C4-2B (cell line): Measurements from ENCODE around the gene ARHGAP31.

Source experiments
- CTCF ChIP-seq: fragments of 450-650 bp; conservative IDR thresholded peaks from 2 replicates; pipeline ENCODE4 v1.5.1; 2017; ENCODE audit warnings: mild to moderate bottlenecking
- ZFX ChIP-seq: fragments of 450-650 bp; IDR thresholded peaks from 2 replicates; pipeline ENCODE4 v1.6.1; 2017

- TF ChIP-seq CTCF (no peak), ZFX (no peak)
These were observed 108.6 kb downstream of the ARHGAP31 start for GRCh38 chr3:119402791-119403190.
